Stimulated activated CD8-positive, alpha-beta memory T cell treated with anti-CD3 and anti-CD28 coated beads, Interleukin-15, amount 100 ng/mL, for 24 hours (primary cell): ENCODE data around the gene RAD51B.

Source experiments
- DNase-seq: peaks from one replicate; pipeline ENCODE4 v3.0.0-alpha.2; 2020; ENCODE audit warnings: low read depth

The RAD51B gene

GRCh38 chr14:67835596-67835995, 16.0 kb downstream of the RAD51B start:
- DNase-seq, result no peak

GRCh38 chr14:67837011-67837624, 17.5 kb downstream of the RAD51B start:
- DNase-seq, result no peak

DNA sequence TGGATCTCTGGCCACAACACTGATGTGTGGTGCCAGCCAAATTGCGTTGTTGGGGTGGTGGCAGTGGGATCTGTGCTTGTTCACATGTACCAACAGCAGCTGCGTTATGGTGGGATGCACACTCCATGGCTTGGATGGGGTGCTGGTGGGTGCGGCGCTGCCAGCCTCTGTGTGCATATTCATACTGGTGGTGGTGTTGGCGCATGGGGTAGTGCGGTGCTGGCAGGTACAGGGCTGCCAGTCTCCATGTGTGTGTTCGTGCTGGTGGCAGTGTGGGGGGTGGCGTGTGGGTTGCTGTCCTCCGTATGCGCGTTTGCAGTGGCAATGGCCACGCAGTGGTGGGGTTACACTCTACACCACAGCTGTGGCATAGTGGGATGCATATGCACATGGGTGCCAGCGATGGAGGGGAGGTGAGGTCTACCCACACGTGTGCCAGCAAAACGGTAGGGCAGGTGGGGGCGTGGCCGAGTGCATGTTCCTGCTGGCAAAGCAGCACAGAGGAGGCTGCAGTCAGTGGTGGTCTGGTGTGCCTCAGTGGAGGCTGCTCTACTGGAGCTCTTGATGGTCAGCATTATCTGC, 26.5 kb downstream of the RAD51B start:
- no peak for DNase-seq

- DNase-seq, result no peak
Measured at GRCh38 chr14:67850066-67850830, 30.7 kb downstream of the RAD51B start.

GRCh38 chr14:67851785-67852410, 32.3 kb downstream of the RAD51B start:
- DNase-seq, result no peak

GRCh38 chr14:67852926-67853604, 33.5 kb downstream of the RAD51B start:
- DNase-seq, result no peak

DNA sequence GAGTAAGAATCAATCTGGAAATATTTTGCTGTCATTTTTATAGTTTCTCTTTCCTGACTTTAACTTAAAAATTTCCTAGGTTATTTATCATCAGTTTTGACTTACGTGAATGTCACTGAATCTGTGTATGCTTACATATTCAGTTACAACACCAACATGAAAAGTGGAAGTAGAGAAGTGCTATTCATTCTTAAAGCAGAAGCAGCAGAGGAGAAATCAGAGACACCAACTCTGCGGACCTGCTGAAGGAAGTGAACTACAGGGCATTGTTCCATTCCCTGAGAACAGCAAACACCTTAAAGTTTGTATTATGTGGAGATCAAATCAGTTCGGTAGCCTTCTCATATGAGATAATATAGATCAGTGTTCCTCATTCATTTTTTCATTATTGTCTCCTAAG, 34.1 kb downstream of the RAD51B start:
- DNase-seq, result no peak

DNA sequence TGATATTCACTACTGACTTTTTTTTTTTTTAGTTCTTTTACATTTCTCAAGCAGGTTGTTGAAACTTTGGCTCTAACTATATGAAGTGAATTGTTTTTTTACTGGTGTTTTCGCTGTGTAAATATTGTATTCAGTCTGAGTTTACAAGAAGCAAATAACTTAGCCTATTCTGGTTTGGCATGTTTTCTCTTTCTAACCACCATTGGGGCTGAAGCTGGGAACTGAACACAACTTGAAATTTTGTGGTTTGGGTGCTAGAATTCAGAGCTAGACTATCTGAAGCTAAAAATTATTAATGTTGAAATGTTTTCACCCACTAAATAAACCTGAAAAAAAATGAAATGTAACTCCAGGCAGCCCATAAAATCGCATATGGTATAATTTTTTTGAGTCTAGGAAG, 37.2 kb downstream of the RAD51B start:
- DNase-seq, result no peak

GRCh38 chr14:67857778-67858350, 38.3 kb downstream of the RAD51B start:
- DNase-seq, result no peak

GRCh38 chr14:67859169-67859749, 39.7 kb downstream of the RAD51B start:
- DNase-seq, result no peak

GRCh38 chr14:67863223-67863622, 43.6 kb downstream of the RAD51B start:
- no peak for DNase-seq

- DNase-seq, result no peak
Measured at GRCh38 chr14:67875175-67876006, 55.8 kb downstream of the RAD51B start.

- DNase-seq, result no peak
Measured at GRCh38 chr14:67879026-67879425, 59.4 kb downstream of the RAD51B start.

- DNase-seq, result no peak
Measured at GRCh38 chr14:67881225-67881624, 61.6 kb downstream of the RAD51B start.

- no peak for DNase-seq
Measured at GRCh38 chr14:67882986-67883555, 63.5 kb downstream of the RAD51B start.

GRCh38 chr14:67883717-67884116, 64.1 kb downstream of the RAD51B start:
- no peak for DNase-seq

DNA sequence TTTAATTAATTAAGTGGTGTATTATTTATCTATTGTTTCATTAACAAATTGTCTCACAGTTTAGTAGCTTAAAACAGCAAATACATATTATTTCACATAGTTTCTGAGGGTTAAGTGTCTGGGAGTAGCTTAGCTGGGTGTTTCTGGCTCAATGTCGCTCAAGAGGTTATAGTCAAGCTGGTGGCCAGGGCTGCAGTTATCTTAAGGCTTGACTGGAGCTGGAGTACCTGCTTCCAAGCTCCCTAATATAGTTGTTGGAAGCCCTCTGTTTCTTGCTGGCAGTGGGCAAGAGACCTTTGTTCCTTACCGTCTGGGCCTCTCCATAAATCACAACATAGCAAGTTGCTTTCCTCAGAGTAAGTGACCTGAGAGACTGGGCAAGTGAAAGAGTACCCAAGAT, 66.6 kb downstream of the RAD51B start:
- no peak for DNase-seq

DNA sequence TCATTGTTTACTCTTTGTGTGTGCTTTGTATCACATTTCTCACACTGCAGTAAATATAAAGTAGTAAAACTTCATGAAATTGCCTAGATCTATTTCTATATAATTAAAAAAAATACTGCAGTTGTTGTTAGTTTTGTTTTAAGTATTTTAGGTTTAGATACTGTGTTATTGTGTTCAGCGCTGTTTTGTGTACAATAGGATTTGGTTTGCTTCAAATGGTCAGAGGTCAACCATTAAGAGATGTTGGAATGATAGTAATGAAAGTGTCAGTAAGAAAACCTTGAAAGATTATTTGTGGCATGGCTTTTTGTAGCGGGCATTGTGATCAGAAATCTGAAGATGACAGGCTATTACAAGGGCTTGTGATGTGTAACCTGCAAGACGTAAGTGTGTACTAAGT, 67.9 kb downstream of the RAD51B start:
- no peak for DNase-seq

GRCh38 chr14:67889455-67889854, 69.9 kb downstream of the RAD51B start:
- no peak for DNase-seq

GRCh38 chr14:67892466-67893100, 73.0 kb downstream of the RAD51B start:
- no peak for DNase-seq
